Psoas muscle (tissue), 8 donors: ENCODE data around the gene CREB3. TPM values are rescaled to one million over a fixed set of nuclear protein-coding genes. Genes with fewer than 3 reads are reported as not detected.
A peak's percentile ranks its signal among the peaks of the same experiment; 100 is the strongest.

Experiments used
- ATAC-seq, 4 donors: fragments of 200-7000 bp; cut with Tn5 transposase; one replicate each; pipeline ENCODE4 v1.9.1; 2020; ENCODE audit warnings: moderate library complexity in 3 of 4, mild to moderate bottlenecking in 2 of 4
- DNase-seq, 2 donors: peaks; one replicate each; pipeline ENCODE4 v3.0.0-alpha.2; 2020
- H3K27ac ChIP-seq: fragments of 200-600 bp; one replicate; pipeline ENCODE4 v1.8.0; 2022
- H3K27me3 ChIP-seq, 3 donors: fragments of 200-600 bp in 1 of 3; one replicate each; pipeline versions ENCODE4 v1.6.1 to v1.8.0; 2013 to 2022; ENCODE audit warnings: low read length in 2 of 3, mild to moderate bottlenecking in 2 of 3, moderate library complexity in 1 of 3; ENCODE audit not compliant: insufficient read depth in 3 of 3
- H3K36me3 ChIP-seq, 2 donors: fragments of 200-600 bp in 1 of 2; one replicate each; pipeline versions ENCODE4 v1.6.1 to v1.8.0; 2013 to 2022; ENCODE audit warnings: low read depth in 1 of 2, mild to moderate bottlenecking in 1 of 2, moderate library complexity in 1 of 2; ENCODE audit not compliant: insufficient read depth in 1 of 2
- H3K4me1 ChIP-seq: fragments of 200-600 bp; one replicate; pipeline ENCODE4 v1.8.0; 2022
- H3K4me3 ChIP-seq: fragments of 200-600 bp; one replicate; pipeline ENCODE4 v1.8.0; 2022; ENCODE audit warnings: mild to moderate bottlenecking
- H3K9me3 ChIP-seq: fragments of 200-600 bp; one replicate; pipeline ENCODE4 v1.8.0; 2022
- WGBS, 3 donors: extraction: QIAGEN DNeasy Blood & Tissue Kit; methylation state at CpG; one replicate each; pipeline versions ENCODE4 v1.1.6 to v1.1.7; 2013; 5-methylcytosine and 5-hydroxymethylcytosine counted together
- intact Hi-C, 2 donors: fragments of 100-400 bp; cut with DNase I; formaldehyde crosslinking; loops; one replicate each; pipeline versions ENCODE4 v1.11.0 to v1.14.2; 2022
- polyA plus RNA-seq, 3 donors: library from polyadenylated mRNA; stranded (reverse); fragments of 200-250 nt; gene quantifications; one replicate each; pipeline ENCODE4 v1.2.3, GENCODE V29; 2013
- total RNA-seq, 4 donors: library from RNA; stranded (reverse); fragmentation: NEBNext Ultra II Directional in 2 of 4; extraction: Animal tissue kit (Norgen Biotek cat#: 25700) in 2 of 4; gene quantifications; one replicate each; pipeline versions ENCODE4 v1.2.1 to v1.2.4, GENCODE V29; 2021 to 2023
- TF ChIP-seq, protein P1 (sequence below): fragments of 200-600 bp; IDR thresholded peaks from one replicate; pipeline ENCODE4 v1.8.0; 2022; ENCODE audit warnings: antibody characterized with exemption
- donor health status: healthy with polysubstance abuse.
- donor health status: DM: no; HTN: no; CAD: no; lungs with moderate emphysema.
- donor health status: Bipolar disorder and iron deficiency.
- donor health status: healthy.
- donor health status: DM: yes; HTN: yes; CAD: no.
- donor health status: DM: no; HTN: no; CAD: no.
- donor health status: DM: no; HTN: no; CAD: no.
- donor health status: DM: yes; HTN: yes; CAD: no.

Gene CREB3
- total and polyA plus RNA-seq, 7 donors = 16.1 to 55.1 (median 21.3) TPM

DNA sequence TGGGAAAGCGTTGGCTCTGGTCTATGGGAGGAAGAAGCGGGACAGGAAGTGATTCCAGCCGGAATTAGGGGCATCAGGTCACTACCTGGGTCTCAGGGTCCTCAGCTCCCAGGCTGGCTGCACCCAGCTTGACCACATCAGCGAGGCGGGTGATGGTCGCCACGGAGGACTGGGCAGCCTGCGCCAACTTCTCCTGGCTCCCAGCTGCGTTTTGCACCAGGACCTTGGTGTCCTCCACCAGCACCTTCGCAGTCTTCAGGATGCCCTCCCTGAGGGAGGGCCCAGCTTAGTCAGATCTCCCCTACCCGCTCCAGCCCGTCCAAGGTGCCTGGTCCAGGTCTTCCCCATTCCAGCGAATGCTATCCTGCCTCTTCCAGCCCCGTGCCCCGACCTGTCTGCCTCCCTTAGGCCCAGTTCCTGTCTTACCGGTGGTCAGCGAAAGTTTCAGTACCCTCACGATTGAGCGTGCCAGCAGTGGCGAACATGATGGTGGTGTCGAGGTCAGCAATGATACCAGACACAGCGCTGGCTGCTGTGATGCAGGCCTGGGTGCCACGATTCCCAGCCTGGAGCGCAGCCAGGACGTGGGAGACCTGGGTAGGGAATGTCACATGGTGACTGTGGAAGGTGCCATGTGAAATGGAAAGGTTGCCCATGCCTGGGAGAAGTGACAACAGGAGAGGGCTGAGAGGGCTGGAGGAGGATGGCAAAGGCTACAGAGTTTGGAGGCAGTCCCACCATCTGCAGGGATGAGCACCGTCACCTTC lies 28.4 kb upstream of the CREB3 start:
- Histone ChIP-seq H3K4me1 (no peaks in the 10 kb centered on the region), H3K27ac (no peak overlapping the region), H3K36me3 (peaks cover 30 to 100% of the 10 kb centered on the region in 2 donors), H3K9me3 (no peaks in the 10 kb centered on the region), H3K27me3 (no peaks in the 10 kb centered on the region), H3K4me3 (no peak overlapping the region)
- 91 to 94% (median 92%) methylated on average over 24 to 26 of the region's 26 CpGs for WGBS, 3 donors
- intact Hi-C loops = loop anchor here in 1 of 2 donors (10.0 kb wide), 1 partner anchor 299 kb away; no protein-coding TSS in a partner anchor
- ATAC-seq (no peak), DNase-seq (no peak)
- TF ChIP-seq, protein P1, sequence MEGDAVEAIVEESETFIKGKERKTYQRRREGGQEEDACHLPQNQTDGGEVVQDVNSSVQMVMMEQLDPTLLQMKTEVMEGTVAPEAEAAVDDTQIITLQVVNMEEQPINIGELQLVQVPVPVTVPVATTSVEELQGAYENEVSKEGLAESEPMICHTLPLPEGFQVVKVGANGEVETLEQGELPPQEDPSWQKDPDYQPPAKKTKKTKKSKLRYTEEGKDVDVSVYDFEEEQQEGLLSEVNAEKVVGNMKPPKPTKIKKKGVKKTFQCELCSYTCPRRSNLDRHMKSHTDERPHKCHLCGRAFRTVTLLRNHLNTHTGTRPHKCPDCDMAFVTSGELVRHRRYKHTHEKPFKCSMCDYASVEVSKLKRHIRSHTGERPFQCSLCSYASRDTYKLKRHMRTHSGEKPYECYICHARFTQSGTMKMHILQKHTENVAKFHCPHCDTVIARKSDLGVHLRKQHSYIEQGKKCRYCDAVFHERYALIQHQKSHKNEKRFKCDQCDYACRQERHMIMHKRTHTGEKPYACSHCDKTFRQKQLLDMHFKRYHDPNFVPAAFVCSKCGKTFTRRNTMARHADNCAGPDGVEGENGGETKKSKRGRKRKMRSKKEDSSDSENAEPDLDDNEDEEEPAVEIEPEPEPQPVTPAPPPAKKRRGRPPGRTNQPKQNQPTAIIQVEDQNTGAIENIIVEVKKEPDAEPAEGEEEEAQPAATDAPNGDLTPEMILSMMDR = no peak

DNA sequence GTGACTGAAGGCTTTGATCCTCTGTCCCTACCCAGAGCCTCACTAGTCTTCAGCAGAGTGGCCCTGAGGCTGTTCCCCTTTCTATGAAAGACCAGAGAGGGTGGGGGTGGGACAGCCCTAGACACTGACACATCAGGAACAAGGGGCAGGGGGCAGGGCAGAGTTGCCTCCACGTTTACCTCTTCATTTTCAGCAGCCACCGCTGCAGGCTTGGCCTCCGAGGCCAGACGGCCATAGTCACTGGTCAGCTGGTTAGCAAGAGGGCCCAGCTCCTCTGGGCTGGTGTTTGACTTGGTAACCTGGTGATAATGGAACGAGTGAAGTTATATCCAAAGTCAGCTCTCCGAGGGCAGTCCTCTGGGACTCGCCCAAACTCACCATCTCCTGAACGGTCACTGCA lies 27.1 kb upstream of the CREB3 start:
- TF ChIP-seq, protein P1 = no peak
- H3K27ac ChIP-seq = no peak overlapping the region
- H3K9me3 ChIP-seq = no peaks in the 10 kb centered on the region
- 73 to 89% (median 76%) methylated on average over 8 of the region's 8 CpGs for WGBS, 3 donors
- intact Hi-C loops = loop anchor here in 1 of 2 donors (10.0 kb wide), 1 partner anchor 301 kb away; no protein-coding TSS in a partner anchor
- H3K27me3 ChIP-seq = no peaks in the 10 kb centered on the region
- H3K4me3 ChIP-seq = no peak overlapping the region
- DNase-seq (no peak), ATAC-seq (no peak)
- H3K4me1 ChIP-seq = no peaks in the 10 kb centered on the region
- peaks cover 18 to 99% of the 10 kb centered on the region in 2 donors for H3K36me3 ChIP-seq

DNA sequence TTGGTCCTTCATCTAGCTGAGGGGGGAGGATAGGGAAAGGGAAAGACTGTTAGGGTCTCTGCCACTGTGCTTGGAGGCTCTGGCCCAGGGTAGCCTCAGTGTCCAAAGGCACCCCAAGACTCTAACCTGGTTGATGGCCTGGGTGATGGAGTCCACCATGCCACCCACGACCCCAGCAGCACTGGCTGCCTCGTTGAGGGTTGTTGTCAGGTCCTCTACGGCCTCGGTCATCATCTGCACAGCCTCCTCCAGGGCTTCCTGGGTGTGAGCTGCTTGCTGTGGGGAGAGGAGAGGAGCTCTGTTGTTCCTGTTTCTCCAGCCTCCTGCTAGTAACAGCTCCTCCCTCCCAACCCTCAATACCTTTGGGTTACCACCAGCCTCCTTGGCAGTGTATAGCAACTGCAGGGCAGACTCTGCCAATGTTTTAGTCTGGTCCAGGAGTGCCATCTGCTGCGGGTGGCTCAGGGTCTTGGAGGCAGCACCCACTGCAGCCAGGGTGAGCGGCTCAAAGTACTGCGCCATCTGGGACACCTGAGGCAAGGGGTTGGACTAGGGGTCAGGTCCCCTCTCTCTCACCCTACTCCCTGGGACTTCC lies 26.5 kb upstream of the CREB3 start:
- Histone ChIP-seq H3K4me3 (no peak overlapping the region), H3K27me3 (no peaks in the 10 kb centered on the region), H3K36me3 (peaks cover 21 to 99% of the 10 kb centered on the region in 2 donors), H3K27ac (no peak overlapping the region), H3K9me3 (no peaks in the 10 kb centered on the region), H3K4me1 (no peaks in the 10 kb centered on the region)
- DNase-seq = no peak
- 88 to 90% (median 88%) methylated on average over 7 of the region's 7 CpGs for WGBS, 3 donors
- TF ChIP-seq, protein P1 = no peak
- ATAC-seq = peak in 2 of 4 donors; percentile 12 to 23
- intact Hi-C loops = loop anchor here in 1 of 2 donors (10.0 kb wide), 1 partner anchor 301 kb away; no protein-coding TSS in a partner anchor

- Histone ChIP-seq H3K36me3 (peaks cover 21 to 99% of the 10 kb centered on the region in 2 donors), H3K27ac (no peak overlapping the region), H3K4me3 (no peak overlapping the region), H3K27me3 (no peaks in the 10 kb centered on the region), H3K9me3 (no peaks in the 10 kb centered on the region), H3K4me1 (no peaks in the 10 kb centered on the region)
- TF ChIP-seq, protein P1 = no peak
- ATAC-seq (no peak), DNase-seq (no peak)
- WGBS, 3 donors = 85 to 96% (median 88%) methylated on average over 10 of the region's 10 CpGs
- intact Hi-C loops = loop anchor here in 1 of 2 donors (10.0 kb wide), 1 partner anchor 302 kb away; no protein-coding TSS in a partner anchor
These were observed 25.5 kb upstream of the CREB3 start for GRCh38 chr9:35706951-35707350.
